Heart left ventricle (tissue), 16 donors: ENCODE data around the gene B4GALT5. TPM values are rescaled to one million over a fixed set of nuclear protein-coding genes. Genes with fewer than 3 reads are reported as not detected.
"Not testable (repeated sequence)": the region's sequence is repeated elsewhere in the genome, so short reads cannot be mapped to it uniquely, and the experiment has no call there.

Experiments
- ATAC-seq, 4 donors: fragments of 200-7000 bp; cut with Tn5 transposase; one replicate each; pipeline ENCODE4 v1.9.1; 2020 to 2022; ENCODE audit warnings: moderate library complexity in 4 of 4, mild to moderate bottlenecking in 3 of 4, moderate number of reproducible peaks in 1 of 4
- DNase-seq, 5 donors: peaks; one replicate each; pipeline ENCODE4 v3.0.0-alpha.2; 2020
- H3K27ac ChIP-seq, 12 donors: fragments of 200-600 bp; sonication (generic) in 4 of 12; one replicate each; pipeline versions ENCODE4 v1.5.0 to v1.8.0; 2016 to 2022; ENCODE audit warnings: mild to moderate bottlenecking in 2 of 12
- H3K27me3 ChIP-seq, 9 donors: fragments of 200-600 bp; sonication (generic) in 2 of 9; one replicate each; pipeline versions ENCODE4 v1.5.1 to v1.8.0; 2016 to 2022; ENCODE audit warnings: mild to moderate bottlenecking in 3 of 9
- H3K36me3 ChIP-seq, 9 donors: fragments of 200-600 bp; sonication (generic) in 2 of 9; one replicate each; pipeline versions ENCODE4 v1.5.0 to v1.8.0; 2018 to 2022; ENCODE audit warnings: mild to moderate bottlenecking in 2 of 9
- H3K4me1 ChIP-seq, 12 donors: fragments of 200-600 bp; sonication (generic) in 4 of 12; one replicate each; pipeline versions ENCODE4 v1.5.0 to v1.8.0; 2016 to 2022; ENCODE audit warnings: mild to moderate bottlenecking in 3 of 12
- H3K4me3 ChIP-seq, 12 donors: fragments of 200-600 bp; sonication (generic) in 4 of 12; one replicate each; pipeline versions ENCODE4 v1.5.0 to v1.8.0; 2017 to 2022; ENCODE audit warnings: mild to moderate bottlenecking in 9 of 12, moderate library complexity in 4 of 12
- H3K9me3 ChIP-seq, 12 donors: fragments of 200-600 bp; sonication (generic) in 4 of 12; one replicate each; pipeline versions ENCODE4 v1.5.0 to v1.8.0; 2016 to 2022; ENCODE audit warnings: mild to moderate bottlenecking in 1 of 12
- CTCF ChIP-seq, 12 donors: fragments of 200-600 bp; sonication (generic) in 4 of 12; IDR thresholded peaks; one replicate each; pipeline versions ENCODE4 v1.5.0 to v1.8.0; 2018 to 2022; ENCODE audit warnings: antibody characterized with exemption in 12 of 12, mild to moderate bottlenecking in 5 of 12
- POLR2A ChIP-seq, 2 donors: fragments of 450-650 bp; IDR thresholded peaks; one replicate each; pipeline ENCODE4 v1.6.1; 2017; ENCODE audit warnings: antibody characterized with exemption in 2 of 2, mild to moderate bottlenecking in 2 of 2, moderate library complexity in 2 of 2
- WGBS, 4 donors: extraction: QIAGEN DNeasy Blood & Tissue Kit in 2 of 4; methylation state at CpG; one replicate each; pipeline versions ENCODE4 v1.1.5 to v1.1.7; 2013 to 2018; 5-methylcytosine and 5-hydroxymethylcytosine counted together
- intact Hi-C, 10 donors: fragments of 100-400 bp; cut with DNase I; formaldehyde crosslinking; loops; one replicate each; pipeline versions ENCODE4 v1.11.1 to v1.14.2; 2022
- polyA plus RNA-seq, 2 donors: library from polyadenylated mRNA; stranded (reverse); fragments of 200-250 nt; gene quantifications; one replicate each; pipeline ENCODE4 v1.2.3, GENCODE V29; 2013
- total RNA-seq, 9 donors: library from RNA; depleted of rRNA in 2 of 9; stranded (reverse); fragments of >200 nt in 2 of 9; fragmentation: NEBNext Ultra II Directional in 3 of 9; extraction: Animal tissue kit (Norgen Biotek cat#: 25700) in 3 of 9; gene quantifications; one replicate each; pipeline versions ENCODE4 v1.1.0 to v1.2.4, GENCODE V29; 2016 to 2023
- donor health status: ischemic (EF 13 %, LVEDD 7.1; RV severe dilation, severe dysfunction).
- donor health status: healthy with polysubstance abuse.
- donor health status: DM: no; HTN: yes; CAD: no.
- donor health status: DM: no; HTN: no; CAD: no.
- donor health status: ischemic (EF 25% LVEDD 6.9; RV normal size, moderate dysfunction).
- donor health status: ischemic (EF 25% LVEDD 5.7; RV mildly dilated, moderate dysfunction).
- donor health status: healthy.
- donor health status: DM: yes; HTN: yes; CAD: no.
- donor health status: ischemic (EF 35%, LVEDD 5.7; RV mildly dilated, moderate dysfunction).
- donor health status: nonischemic (EF 11% LVEDD 7.7; RV severe dilation, severe dysfunction).
- donor health status: DM: yes; HTN: yes; CAD: no.
- donor health status: PGD.
- donor health status: ischemic (EF 29% LVEDD 5.4; RV normal size, mild dysfunction).
- donor health status: nonischemic (EF 23%, LVEDD 6.1; RV moderate dilation, normal function).

The B4GALT5 gene
- total and polyA plus RNA-seq, 11 donors: 7.0 to 60.4 (median 29.3) TPM

GRCh38 chr20:49629606-49630005, 84.1 kb downstream of the B4GALT5 start:
- H3K27ac ChIP-seq: no peak overlapping the region
- H3K27me3 ChIP-seq: no peaks in the 10 kb centered on the region
- no peak for TF ChIP-seq POLR2A (IDR thresholded peaks at IDR 0.05)
- WGBS, 4 donors: 96 to 100% (median 97%) methylated on average over 1 of the region's 1 CpG
- no peak overlapping the region for H3K4me3 ChIP-seq
- H3K4me1 ChIP-seq: peaks cover 0 to 40% (median 5%) of the 10 kb centered on the region in 12 donors
- ATAC-seq: no peak
- peaks cover 0 to 12% (median 0%) of the 10 kb centered on the region in 12 donors for H3K9me3 ChIP-seq
- peaks cover 0 to 18% (median 10%) of the 10 kb centered on the region in 9 donors for H3K36me3 ChIP-seq
- intact Hi-C loops: no loop called here
- DNase-seq: no peak

GRCh38 chr20:49628280-49628679, 85.4 kb downstream of the B4GALT5 start:
- H3K4me1 ChIP-seq: peaks cover 0 to 27% (median 5%) of the 10 kb centered on the region in 12 donors
- intact Hi-C loops, H3K4me3 ChIP-seq, H3K36me3 ChIP-seq, DNase-seq, ATAC-seq, H3K27me3 ChIP-seq, H3K27ac ChIP-seq: not testable (repeated sequence)
- peaks cover 0 to 12% (median 0%) of the 10 kb centered on the region in 12 donors for H3K9me3 ChIP-seq
- 78 to 87% (median 85%) methylated on average over 3 of the region's 3 CpGs for WGBS, 4 donors

- Histone ChIP-seq H3K36me3 (no peaks in the 10 kb centered on the region), H3K9me3 (peaks cover 0 to 18% (median under 1%) of the 10 kb centered on the region in 12 donors), H3K27ac (no peak overlapping the region), H3K4me3 (no peak overlapping the region), H3K4me1 (peaks cover 0 to 26% (median 5%) of the 10 kb centered on the region in 12 donors), H3K27me3 (no peaks in the 10 kb centered on the region)
- no peak for ATAC-seq
- DNase-seq: no peak
- intact Hi-C loops: no loop called here
- WGBS, 4 donors: 83 to 94% (median 85%) methylated on average over 6 of the region's 6 CpGs
- TF ChIP-seq CTCF (IDR thresholded peaks at IDR 0.05): no peak
- TF ChIP-seq POLR2A (IDR thresholded peaks at IDR 0.05): no peak
These were observed 86.3 kb downstream of the B4GALT5 start for GRCh38 chr20:49627329-49627761.

- intact Hi-C loops, H3K36me3 ChIP-seq, H3K4me3 ChIP-seq, H3K27ac ChIP-seq, DNase-seq, ATAC-seq, H3K27me3 ChIP-seq: not testable (repeated sequence)
- WGBS, 4 donors: 94 to 96% (median 95%) methylated on average over 10 of the region's 10 CpGs
- H3K4me1 ChIP-seq: peaks cover 0 to 13% (median 1%) of the 10 kb centered on the region in 12 donors
- H3K9me3 ChIP-seq: peaks cover 0 to 28% (median 6%) of the 10 kb centered on the region in 12 donors
These were observed 88.7 kb downstream of the B4GALT5 start for GRCh38 chr20:49624988-49625387.

- Histone ChIP-seq H3K27me3 (no peaks in the 10 kb centered on the region), H3K4me1 (peaks cover 0 to 13% (median 1%) of the 10 kb centered on the region in 12 donors), H3K36me3 (no peaks in the 10 kb centered on the region), H3K4me3 (no peak overlapping the region), H3K9me3 (peaks cover 0 to 28% (median 6%) of the 10 kb centered on the region in 12 donors), H3K27ac (no peak overlapping the region)
- TF ChIP-seq CTCF (IDR thresholded peaks at IDR 0.05): no peak
- TF ChIP-seq POLR2A (IDR thresholded peaks at IDR 0.05): no peak
- intact Hi-C loops: no loop called here
- no peak for DNase-seq
- WGBS, 4 donors: 80 to 86% (median 82%) methylated on average over 6 of the region's 6 CpGs
- ATAC-seq: no peak
These were observed 89.4 kb downstream of the B4GALT5 start for GRCh38 chr20:49624317-49624716.

- H3K36me3 ChIP-seq: no peaks in the 10 kb centered on the region
- H3K9me3 ChIP-seq: peaks cover 0 to 16% (median 5%) of the 10 kb centered on the region in 12 donors
- H3K27ac ChIP-seq: no peak overlapping the region
- peaks cover 0 to 13% (median 1%) of the 10 kb centered on the region in 12 donors for H3K4me1 ChIP-seq
- no peaks in the 10 kb centered on the region for H3K27me3 ChIP-seq
- no peak for TF ChIP-seq POLR2A (IDR thresholded peaks at IDR 0.05)
- no peak for TF ChIP-seq CTCF (IDR thresholded peaks at IDR 0.05)
- WGBS, 4 donors: 88 to 96% (median 91%) methylated on average over 1 of the region's 1 CpG
- DNase-seq (no peak), ATAC-seq (no peak)
- H3K4me3 ChIP-seq: no peak overlapping the region
- intact Hi-C loops: no loop called here
These were observed 91.4 kb downstream of the B4GALT5 start for GRCh38 chr20:49622243-49622642.
